HCT116 (cell line): ENCODE measurements around the gene MDFIC.

Source experiments
- CBX3 ChIP-seq: IDR thresholded peaks from 2 replicates; pipeline ENCODE4 v1.6.1; 2012; ENCODE audit warnings: low read depth
- EZH2phosphoT487 ChIP-seq: fragments of 200-600 bp; IDR thresholded peaks from 2 replicates; pipeline ENCODE4 v1.6.1; 2018; ENCODE audit warnings: antibody characterized with exemption, borderline replicate concordance
- ZNF274 ChIP-seq: fragments of 200-500 bp; sonication (Bioruptor generic); IDR thresholded peaks from 2 replicates; pipeline ENCODE4 v1.6.1; 2014; ENCODE audit warnings: mild to moderate bottlenecking, low read depth, low read length, inconsistent platforms
- TF ChIP-seq, protein P1 (sequence below), 3 experiments: fragments of 200-600 bp in 1 of 3; sonication (generic) in 1 of 3; IDR thresholded peaks in 2 of 3; conservative IDR thresholded peaks in 1 of 3; 2 replicates each; pipeline ENCODE4 v1.5.1; 2012 to 2017; ENCODE audit warnings: low read depth in 2 of 3, low read length in 2 of 3, antibody characterized with exemption in 1 of 3, borderline replicate concordance in 1 of 3, control low read depth in 1 of 3, mild to moderate bottlenecking in 1 of 3, mixed read lengths in 1 of 3, mixed run types in 1 of 3, moderate library complexity in 1 of 3; ENCODE audit not compliant: insufficient read depth in 1 of 3
- TF ChIP-seq, protein P2 (sequence below): IDR thresholded peaks from 2 replicates; pipeline ENCODE4 v1.6.1; 2012

DNA sequence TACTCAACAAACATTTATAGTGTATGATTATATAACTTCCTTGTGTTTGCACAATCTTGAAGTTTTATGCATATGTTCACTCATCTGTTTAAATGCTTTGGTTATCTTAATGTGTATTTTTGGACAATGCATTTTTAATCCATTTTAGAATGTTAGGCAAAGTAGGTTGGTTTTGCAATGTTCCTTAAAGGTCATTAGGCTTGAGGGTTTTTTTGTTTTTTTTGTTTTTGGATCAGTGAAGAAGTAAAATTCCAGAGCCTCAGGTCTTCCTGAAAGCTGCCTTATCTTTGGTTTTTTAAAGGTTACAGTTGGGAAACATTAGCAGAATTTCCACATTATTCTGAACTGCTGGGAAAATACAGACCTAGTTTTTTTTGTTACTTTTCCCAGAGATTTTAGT lies 12.8 kb downstream of the MDFIC start:
- TF ChIP-seq ZNF274 (no peak), EZH2phosphoT487 (no peak), CBX3 (no peak)
- TF ChIP-seq, protein P1, sequence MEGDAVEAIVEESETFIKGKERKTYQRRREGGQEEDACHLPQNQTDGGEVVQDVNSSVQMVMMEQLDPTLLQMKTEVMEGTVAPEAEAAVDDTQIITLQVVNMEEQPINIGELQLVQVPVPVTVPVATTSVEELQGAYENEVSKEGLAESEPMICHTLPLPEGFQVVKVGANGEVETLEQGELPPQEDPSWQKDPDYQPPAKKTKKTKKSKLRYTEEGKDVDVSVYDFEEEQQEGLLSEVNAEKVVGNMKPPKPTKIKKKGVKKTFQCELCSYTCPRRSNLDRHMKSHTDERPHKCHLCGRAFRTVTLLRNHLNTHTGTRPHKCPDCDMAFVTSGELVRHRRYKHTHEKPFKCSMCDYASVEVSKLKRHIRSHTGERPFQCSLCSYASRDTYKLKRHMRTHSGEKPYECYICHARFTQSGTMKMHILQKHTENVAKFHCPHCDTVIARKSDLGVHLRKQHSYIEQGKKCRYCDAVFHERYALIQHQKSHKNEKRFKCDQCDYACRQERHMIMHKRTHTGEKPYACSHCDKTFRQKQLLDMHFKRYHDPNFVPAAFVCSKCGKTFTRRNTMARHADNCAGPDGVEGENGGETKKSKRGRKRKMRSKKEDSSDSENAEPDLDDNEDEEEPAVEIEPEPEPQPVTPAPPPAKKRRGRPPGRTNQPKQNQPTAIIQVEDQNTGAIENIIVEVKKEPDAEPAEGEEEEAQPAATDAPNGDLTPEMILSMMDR (IDR thresholded peaks at IDR 0.05 in 2 of 3, conservative IDR thresholded peaks at IDR 0.05 in 1 of 3; ENCODE audit: borderline replicate concordance in 1 of 3, insufficient read depth in 1 of 3, low read depth in 2 of 3, low read length in 2 of 3), result no peak
- TF ChIP-seq, protein P2, sequence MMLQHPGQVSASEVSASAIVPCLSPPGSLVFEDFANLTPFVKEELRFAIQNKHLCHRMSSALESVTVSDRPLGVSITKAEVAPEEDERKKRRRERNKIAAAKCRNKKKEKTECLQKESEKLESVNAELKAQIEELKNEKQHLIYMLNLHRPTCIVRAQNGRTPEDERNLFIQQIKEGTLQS, result no peak
